ENCODE results near the gene SNX19.

SNX19 gene

DNA sequence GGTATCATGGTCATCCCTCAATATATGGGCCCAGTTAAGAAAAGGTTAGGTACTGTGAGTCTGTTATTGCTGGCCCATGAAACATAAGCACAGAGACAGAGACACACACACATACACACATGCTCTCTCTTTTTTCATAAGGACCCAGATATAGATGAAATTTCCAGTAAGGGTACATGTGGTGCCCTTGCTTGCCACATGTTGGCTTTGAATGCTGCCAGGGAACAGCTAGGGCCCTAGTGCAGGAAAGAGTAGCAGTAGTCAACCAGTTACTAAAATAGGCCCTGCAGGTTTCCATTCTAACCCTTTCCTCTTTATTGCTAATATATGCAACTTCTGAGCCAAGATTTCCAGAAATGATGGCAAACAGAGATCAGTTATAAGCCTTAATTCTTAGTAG is 9.1 kb downstream of the SNX19 start:
- no peak for DNase-seq (ENCODE audit: low read depth in 2 of 2)

- no peak for DNase-seq (ENCODE audit: low read depth in 2 of 2)
These were observed 9.7 kb downstream of the SNX19 start for GRCh38 chr11:130906616-130907015.

GRCh38 chr11:130905512-130905911 is 10.8 kb downstream of the SNX19 start:
- no peak for DNase-seq (ENCODE audit: low read depth in 2 of 2)

- no peak for DNase-seq (ENCODE audit: low read depth in 2 of 2)
These were observed 11.9 kb downstream of the SNX19 start for GRCh38 chr11:130904380-130904779.

GRCh38 chr11:130902380-130902779 is 13.9 kb downstream of the SNX19 start:
- DNase-seq (ENCODE audit: low read depth in 2 of 2) = no peak

DNA sequence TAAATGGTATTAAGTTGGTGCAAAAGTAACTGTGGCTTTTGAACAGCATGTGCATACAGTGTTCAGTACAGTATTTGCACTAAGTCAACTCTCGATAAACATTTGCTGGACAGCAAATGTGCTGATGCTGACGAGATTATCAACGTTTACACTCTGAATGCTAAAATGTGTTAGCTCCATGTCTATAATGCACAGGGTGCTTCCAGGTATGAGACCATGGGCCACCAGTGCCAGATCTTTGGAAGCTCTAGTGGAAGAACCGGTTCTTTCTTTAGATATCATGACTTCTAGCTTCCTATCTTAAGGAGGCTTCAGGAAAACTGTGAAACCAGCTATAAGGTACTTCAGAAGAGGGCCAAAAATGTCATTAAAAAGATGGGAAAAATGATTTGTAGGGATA is 17.2 kb downstream of the SNX19 start:
- DNase-seq (ENCODE audit: low read depth in 2 of 2) = no peak

DNA sequence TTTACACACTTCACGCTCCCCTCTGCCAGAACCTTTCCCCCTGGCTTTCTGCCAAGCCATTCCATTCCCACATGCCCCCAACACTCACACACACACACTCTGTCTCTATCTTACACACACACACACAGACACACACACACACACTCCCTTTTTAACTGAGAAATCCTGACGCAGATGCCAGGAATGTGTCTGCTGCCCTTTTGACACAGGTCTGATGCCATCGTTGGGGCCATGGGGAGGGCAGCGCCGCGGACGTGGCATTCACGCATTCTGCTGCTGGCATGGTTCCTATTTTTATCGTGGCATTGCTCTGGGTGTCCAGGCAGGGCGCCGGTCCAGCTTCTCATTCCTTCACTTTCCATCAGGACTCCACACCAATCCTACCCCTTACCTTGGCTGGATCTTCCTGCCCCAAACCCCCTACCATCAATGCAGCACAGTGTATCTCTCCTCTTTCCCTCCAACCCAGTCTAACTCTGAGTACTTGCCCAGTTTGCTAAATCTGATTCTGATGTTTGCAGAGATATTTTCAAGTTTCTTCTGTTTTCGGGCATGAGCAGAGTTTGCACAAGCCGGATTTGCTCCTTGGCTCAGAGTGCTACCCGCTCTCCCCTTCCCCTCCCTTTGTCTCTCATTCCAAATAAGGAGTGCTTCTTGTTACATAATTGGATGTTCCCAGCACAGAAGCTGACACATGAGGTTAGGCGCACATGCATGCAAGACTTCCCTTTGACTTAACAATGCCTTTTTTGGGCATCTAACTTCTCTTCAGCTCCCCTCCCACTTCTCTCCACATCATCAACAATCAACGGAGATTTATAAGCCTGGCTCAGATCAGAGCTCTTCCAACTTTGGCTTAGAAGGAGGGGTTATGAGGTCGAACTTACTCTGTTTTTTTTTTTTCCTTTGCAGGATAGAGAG is 18.8 kb downstream of the SNX19 start:
- DNase-seq (ENCODE audit: low read depth in 2 of 2) = no peak

GRCh38 chr11:130894322-130895025 is 21.8 kb downstream of the SNX19 start:
- DNase-seq (ENCODE audit: low read depth in 2 of 2) = peak; percentile 31 to 51

GRCh38 chr11:130892861-130893260 is 23.4 kb downstream of the SNX19 start:
- no peak for DNase-seq (ENCODE audit: low read depth in 2 of 2)

GRCh38 chr11:130891326-130891725 is 25.0 kb downstream of the SNX19 start:
- DNase-seq (ENCODE audit: low read depth in 2 of 2) = no peak

GRCh38 chr11:130890039-130890745 is 26.1 kb downstream of the SNX19 start:
- DNase-seq (ENCODE audit: low read depth in 2 of 2) = no peak

- no peak for DNase-seq (ENCODE audit: low read depth in 2 of 2)
These were observed 27.5 kb downstream of the SNX19 start for GRCh38 chr11:130888790-130889189.

GRCh38 chr11:130886704-130887103 is 29.6 kb downstream of the SNX19 start:
- no peak for DNase-seq (ENCODE audit: low read depth in 2 of 2)

DNA sequence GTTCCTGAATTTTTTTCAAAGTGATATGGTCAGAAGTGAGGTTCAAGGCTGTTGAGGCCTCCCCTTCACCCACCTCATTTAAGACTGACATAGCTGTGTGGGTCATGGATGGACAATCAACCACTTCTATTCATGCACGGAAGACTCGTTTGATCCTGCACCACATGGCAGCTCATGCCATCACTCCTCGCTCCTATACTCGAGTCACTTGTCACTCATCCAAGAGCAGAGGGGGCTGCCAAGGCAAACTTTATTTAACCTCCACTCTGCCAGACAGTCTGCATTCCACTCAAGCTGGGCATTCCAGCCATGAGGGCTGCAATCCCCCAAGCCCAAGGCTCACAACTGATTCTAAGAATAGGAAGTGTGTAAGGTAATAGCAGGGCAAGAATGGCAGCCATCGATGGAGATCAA is 34.1 kb downstream of the SNX19 start:
- no peak for DNase-seq (ENCODE audit: low read depth in 2 of 2)

DNA sequence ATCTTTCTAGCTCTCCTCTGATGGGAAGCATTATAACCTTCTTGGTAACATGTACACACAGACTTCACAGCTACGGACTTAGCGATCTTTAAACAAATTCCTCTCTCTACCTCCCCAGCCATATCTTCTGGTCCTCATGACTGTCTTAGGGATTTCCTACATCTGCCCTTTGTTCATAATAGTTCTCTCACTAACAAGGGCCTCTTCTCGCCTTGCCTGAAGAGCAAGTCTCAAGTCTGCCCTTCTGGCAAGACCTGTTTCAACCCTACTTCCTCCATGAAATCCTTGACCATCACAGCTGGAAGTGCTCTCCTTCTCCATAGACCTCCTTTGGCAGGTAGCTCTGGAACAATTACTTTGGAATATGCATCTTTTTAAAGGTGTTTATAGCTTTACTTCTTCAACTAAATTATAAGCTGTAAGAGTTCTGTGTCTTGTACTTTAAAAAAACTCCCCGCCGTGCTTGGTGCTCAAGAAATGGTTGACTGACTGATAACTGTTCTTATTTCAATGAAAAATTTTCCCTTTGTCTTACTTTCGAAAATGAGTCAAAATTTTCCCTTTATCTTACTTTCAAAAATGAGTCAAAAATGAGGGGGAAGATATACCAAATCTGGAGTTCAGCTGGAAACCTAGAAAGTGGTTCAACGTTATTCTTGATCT is 34.7 kb downstream of the SNX19 start:
- DNase-seq (ENCODE audit: low read depth in 2 of 2) = no peak

DNA sequence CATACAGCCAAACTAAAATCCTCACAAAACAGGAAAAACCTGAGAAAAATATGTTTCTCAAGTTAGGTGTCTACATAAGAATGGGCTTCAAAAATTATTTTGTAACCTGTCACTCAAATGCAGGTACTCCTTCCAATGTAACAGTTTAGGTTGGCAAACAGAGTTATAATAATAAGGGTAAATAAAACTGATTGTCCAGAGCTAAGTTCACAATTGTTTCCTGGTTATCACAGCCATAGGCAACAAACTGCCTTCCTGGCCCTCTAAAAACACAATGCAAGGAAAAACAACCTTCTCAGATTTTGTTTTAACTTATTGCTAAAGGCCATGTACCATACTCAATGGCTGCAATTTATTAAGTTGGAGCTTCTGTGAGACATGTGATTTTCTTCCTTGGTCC is 36.4 kb downstream of the SNX19 start:
- no peak for DNase-seq (ENCODE audit: low read depth in 2 of 2)

GRCh38 chr11:130876931-130877915 is 39.1 kb downstream of the SNX19 start:
- no peak for DNase-seq (ENCODE audit: low read depth in 2 of 2)

GRCh38 chr11:130876100-130876499 is 40.2 kb downstream of the SNX19 start:
- no peak for DNase-seq (ENCODE audit: low read depth in 2 of 2)

- no peak for DNase-seq (ENCODE audit: low read depth in 2 of 2)
These were observed 41.2 kb downstream of the SNX19 start for GRCh38 chr11:130874955-130875531.

GRCh38 chr11:130874396-130874795 is 41.9 kb downstream of the SNX19 start:
- no peak for DNase-seq (ENCODE audit: low read depth in 2 of 2)

Data from activated CD4-positive, alpha-beta T cell treated with anti-CD3 and anti-CD28 coated beads for 24 hours (primary cell).